ENCODE measurements around the gene MAD1L1.

DNA sequence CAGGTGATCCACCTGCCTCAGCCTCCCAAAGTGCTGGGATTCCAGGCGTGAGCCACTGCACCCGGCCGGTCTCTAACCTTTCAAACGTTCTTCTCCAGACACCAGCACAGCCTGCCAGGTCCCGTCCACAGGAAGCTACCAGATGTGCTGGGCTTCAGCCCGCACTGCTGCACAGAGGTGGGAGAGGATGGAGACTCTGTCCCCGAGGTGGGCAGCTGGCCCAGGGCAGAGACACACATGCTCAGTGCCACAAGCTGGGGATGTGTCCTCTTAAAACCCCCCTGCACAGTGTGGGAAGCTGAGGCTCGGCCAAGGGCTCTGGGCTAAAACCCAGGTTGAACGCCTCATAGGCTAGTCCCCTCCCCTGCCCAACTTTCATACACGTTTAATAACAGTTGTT lies 18.6 kb upstream of the MAD1L1 start:
- TF ChIP-seq EZH2 (IDR thresholded peaks at IDR 0.05; ENCODE audit: insufficient read depth, poor library complexity, severe bottlenecking) (no peak), EZH2phosphoT487 (IDR thresholded peaks at IDR 0.05; ENCODE audit: insufficient read depth, low read depth) (no peak)
